Left kidney (tissue), 8 donors: Measurements from ENCODE around the gene SPPL3. TPM values are rescaled to one million over a fixed set of nuclear protein-coding genes. Genes with fewer than 3 reads are reported as not detected.
"Not testable (repeated sequence)": the region's sequence is repeated elsewhere in the genome, so short reads cannot be mapped to it uniquely, and the experiment has no call there.

Experiments
- DNase-seq: peaks from one replicate; pipeline ENCODE4 v3.0.0-alpha.2; 2013
- long read RNA-seq, 8 donors: transcript quantifications; one replicate each; lab custom pipeline, GENCODE V29; 2026
- polyA plus RNA-seq: library from polyadenylated mRNA; unstranded; fragments of 120-200 nt; gene quantifications from one replicate; pipeline ENCODE4 v1.2.1, GENCODE V29; 2013; ENCODE audit not compliant: insufficient read length

Gene SPPL3, protein sequence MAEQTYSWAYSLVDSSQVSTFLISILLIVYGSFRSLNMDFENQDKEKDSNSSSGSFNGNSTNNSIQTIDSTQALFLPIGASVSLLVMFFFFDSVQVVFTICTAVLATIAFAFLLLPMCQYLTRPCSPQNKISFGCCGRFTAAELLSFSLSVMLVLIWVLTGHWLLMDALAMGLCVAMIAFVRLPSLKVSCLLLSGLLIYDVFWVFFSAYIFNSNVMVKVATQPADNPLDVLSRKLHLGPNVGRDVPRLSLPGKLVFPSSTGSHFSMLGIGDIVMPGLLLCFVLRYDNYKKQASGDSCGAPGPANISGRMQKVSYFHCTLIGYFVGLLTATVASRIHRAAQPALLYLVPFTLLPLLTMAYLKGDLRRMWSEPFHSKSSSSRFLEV
- polyA plus RNA-seq: 86.5 TPM
- long read RNA-seq, donor 1, full-length matches to known transcripts: 22 of 28 reads
- long read RNA-seq, donor 1, partial matches to known transcripts: 6 of 28 reads
- long read RNA-seq, donor 1, other reads (novel, unspliced or antisense): 0 of 28 reads
- long read RNA-seq, donor 2, full-length matches to known transcripts: 27 of 27 reads
- long read RNA-seq, donor 2, partial matches to known transcripts: 0 of 27 reads
- long read RNA-seq, donor 2, other reads (novel, unspliced or antisense): 0 of 27 reads
- long read RNA-seq, donor 3, full-length matches to known transcripts: 15 of 15 reads
- long read RNA-seq, donor 3, partial matches to known transcripts: 0 of 15 reads
- long read RNA-seq, donor 3, other reads (novel, unspliced or antisense): 0 of 15 reads
- long read RNA-seq, donor 4: 0 reads
- long read RNA-seq, donor 5, full-length matches to known transcripts: 11 of 11 reads
- long read RNA-seq, donor 5, partial matches to known transcripts: 0 of 11 reads
- long read RNA-seq, donor 5, other reads (novel, unspliced or antisense): 0 of 11 reads
- long read RNA-seq, donor 6, full-length matches to known transcripts: 10 of 10 reads
- long read RNA-seq, donor 6, partial matches to known transcripts: 0 of 10 reads
- long read RNA-seq, donor 6, other reads (novel, unspliced or antisense): 0 of 10 reads
- long read RNA-seq, donor 7, full-length matches to known transcripts: 28 of 28 reads
- long read RNA-seq, donor 7, partial matches to known transcripts: 0 of 28 reads
- long read RNA-seq, donor 7, other reads (novel, unspliced or antisense): 0 of 28 reads
- long read RNA-seq, donor 8, full-length matches to known transcripts: 11 of 11 reads
- long read RNA-seq, donor 8, partial matches to known transcripts: 0 of 11 reads
- long read RNA-seq, donor 8, other reads (novel, unspliced or antisense): 0 of 11 reads

DNA sequence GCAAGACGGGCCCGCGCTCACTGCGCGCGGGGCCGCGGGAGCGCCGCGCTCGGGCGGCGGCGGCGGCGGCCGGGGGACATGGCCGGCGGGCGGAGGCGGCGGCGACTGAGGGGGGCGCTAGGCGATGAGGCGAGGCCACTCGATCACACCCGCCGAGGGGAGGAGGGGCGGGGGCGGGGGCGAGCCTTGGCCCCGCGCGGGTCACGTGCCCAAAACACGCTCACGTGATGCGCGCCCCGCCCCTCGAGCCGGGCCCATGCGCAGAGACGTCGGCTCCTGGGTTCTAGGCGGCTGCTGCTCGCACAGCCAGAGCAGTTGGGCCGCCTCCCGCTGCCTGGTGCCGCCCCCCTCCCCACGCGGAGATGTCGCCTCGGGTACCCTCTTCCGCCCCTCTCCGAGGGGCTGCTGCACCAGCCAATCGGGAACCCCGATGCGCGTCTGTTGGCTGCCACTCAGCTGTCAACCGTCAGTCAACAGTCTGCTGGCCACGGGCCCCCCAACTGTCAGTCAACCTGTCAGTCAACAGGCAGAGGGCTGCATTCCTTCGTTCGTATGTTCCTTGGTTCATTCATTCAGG lies at the start of gene SPPL3:
SPPL3 (minus strand) TSS at position 162 of the 577 bp plus-strand sequence. CDS start 491 bp downstream, outside the sequence.
- peak; percentile 93 for DNase-seq

DNA sequence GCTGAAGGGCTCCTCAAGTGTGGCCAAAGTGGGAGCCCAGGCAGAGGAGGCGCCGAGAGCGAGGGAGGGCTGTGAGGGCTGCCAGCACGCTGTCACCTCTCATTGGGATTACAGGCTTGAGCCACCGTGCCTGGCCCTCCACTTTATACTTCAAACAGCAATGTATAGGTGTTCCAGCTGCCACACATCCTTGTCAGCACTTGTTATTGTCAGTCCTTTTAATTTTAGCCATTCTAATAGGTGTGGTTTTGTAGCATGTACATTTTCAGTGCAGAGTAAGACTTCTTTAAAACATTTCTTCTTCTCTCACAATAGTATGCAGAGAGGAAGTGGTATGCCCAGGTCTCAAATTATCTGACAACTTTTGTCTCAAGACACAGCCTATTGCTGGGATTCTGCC lies 46.6 kb upstream of the SPPL3 start:
- DNase-seq: no peak

DNA sequence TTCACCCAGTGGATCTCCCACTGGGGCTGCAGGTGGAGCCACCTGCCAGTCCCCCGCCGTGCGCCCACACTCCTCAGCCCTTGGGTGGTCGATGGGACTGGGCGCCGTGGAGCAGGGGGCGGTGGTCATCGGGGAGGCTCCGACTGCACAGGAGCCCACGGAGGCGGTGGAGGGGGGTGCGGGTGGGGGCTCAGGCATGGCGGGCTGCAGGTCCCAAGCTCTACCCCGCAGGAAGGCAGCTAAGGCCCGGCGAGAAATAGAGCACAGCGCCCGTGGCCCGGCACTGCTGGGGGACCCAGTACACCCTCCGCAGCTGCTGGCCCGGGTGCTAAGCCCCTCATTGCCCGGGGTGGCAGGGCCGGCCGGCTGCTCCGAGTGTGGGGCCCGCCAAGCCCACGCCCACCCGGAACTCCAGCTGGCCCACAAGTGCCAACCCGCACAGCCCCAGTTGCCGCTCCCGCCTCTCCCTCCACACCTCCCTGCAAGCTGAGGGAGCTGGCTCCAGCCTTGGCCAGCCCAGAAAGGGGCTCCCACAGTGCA lies 46.2 kb upstream of the SPPL3 start:
- DNase-seq: not testable (repeated sequence)

DNA sequence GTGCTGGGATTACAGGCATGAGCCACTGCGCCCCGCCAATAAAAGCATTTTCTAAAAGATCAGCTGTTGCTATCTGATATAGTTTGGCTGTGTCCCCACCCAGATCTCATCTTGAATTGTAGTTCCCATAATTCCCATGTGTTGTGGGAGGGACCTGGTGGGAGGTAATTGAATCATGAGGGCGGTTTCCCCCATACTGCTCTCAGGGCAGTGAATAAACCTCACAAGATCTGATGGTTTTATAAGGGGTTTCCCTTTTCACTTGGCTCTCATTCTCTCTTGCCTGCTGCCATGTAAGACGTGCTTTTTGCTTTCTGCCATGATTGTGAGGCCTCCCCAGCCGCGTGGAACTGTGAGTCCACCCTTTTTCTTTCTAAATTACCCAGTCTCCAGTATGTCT lies 41.4 kb upstream of the SPPL3 start:
- not testable (repeated sequence) for DNase-seq

DNA sequence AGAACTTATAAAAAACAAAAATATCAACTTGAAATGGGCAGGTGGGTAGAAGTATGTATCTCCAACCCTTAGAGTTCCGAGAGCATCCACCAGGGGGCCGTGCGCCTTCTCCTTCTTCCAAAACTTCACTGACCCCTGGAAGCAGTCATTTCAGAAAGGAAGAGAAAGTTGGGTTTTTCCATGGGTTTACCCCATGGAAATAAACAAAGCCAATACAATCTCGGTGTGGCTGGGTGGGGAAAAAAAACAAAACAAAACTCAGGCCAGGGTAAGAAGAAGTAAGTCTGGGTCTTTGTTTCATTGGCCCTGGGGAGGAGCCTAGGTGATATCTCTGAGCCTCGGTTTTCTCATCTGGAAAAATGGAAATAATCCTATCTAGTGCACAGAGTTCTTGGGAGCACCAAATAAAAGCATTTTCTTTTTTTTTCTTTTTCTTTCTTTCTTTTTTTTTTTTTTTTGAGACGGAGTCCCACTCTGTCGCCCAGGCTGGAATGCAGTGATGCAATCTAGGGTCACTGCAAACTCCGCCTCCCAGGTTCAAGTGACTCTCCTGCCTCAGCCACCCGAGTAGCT lies 40.6 kb upstream of the SPPL3 start:
- DNase-seq: peak; percentile 32

DNA sequence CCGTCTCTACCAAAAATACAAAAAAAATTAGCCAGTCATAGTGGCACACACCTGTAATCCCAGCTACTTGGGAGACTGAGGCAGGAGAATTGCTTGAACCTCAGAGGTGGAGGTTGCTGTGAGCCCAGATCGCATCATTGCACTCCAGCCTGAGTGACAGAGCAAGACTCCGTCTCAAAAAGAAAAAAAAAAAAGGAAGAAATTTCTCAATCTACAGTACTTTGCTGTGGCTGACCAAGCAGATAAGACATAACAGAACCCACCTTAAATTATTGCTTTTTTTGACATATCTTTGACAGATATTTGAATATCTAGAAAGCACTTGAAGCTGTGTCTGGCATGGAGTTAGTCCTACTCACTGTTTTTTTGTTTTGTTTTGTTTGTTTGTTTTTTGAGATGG lies 39.3 kb upstream of the SPPL3 start:
- DNase-seq: no peak

DNA sequence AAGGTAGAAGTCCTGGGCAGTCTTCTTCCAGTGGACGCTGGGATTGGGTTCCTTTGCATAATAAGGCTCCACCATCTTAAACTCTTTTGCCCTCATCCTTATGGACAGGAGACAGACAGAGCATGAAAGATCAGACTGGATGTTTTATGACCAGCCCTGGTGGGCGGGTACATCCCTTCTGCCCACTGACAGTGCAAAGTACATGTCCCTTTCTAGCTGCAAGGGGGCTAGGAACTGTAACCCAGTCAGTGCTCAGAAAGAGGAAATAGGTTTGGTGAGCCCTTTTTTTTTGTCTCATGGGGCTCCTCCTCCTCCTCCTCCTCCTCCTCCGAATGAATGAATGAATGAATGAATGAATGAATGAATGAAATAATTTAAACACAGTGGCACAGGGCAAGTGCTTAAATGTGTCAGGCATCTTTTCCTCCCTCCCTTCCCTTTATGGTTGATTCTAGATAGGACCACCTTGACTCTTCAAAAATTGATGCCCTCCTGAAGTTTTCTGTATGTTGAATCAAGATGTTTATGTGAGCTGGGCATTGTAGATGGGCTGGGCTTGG lies 37.8 kb upstream of the SPPL3 start:
- DNase-seq: no peak

DNA sequence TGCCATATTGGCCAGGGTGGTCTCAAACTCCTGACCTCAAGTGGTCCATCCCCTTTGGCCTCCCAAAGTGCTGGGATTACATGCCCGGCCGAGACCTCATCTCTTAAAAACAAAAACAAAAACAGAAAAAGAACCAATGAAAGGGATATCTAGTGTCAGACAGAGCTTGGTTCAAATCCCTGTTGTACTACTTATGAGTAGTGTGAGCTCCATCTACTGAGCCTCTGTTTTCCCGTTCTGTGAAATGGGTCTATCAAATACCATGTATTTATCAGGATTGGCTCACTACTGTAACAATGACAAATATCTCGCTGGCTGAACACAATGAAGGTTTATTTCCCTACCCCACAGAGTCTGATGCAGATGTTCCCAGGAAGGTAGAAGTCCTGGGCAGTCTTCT lies 37.3 kb upstream of the SPPL3 start:
- DNase-seq: no peak

DNA sequence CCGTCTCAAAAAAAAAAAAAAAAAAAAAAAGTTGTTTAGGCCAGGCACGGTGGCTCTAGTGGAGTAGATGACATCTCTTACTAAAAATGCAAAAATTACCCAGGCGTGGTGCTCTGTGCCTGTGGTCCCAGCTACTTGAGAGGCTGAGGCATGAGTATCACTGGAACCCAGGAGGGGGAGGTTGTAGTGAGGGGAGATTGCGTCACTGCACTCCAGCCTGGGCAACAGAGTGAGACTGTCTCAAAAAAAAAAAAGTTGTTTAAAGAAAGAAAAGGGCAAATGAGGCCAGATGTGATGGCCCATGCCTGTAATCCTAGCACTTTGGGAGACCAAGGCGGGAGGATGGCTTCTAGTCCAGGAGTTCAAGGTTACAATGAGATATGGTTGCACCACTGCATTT lies 36.6 kb upstream of the SPPL3 start:
- DNase-seq: no peak

DNA sequence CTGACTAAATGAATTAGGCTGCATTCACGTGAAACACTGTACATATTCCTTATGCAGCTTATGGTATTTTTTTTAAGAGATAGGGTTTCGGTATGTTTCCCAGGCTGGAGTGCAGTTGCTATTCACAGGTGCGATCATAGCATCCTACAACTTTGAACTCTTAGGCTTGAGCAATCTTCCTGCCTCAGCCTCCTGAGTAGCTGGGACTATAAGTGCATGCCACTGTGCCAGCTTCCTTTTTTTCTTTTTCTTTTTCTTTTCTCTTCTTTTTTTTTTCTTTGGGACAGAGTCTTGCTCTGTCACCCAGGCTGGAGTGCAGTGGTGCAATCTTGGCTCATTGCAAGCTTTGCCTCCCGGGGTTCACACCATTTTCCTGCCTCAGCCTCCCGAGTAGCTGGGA lies 35.8 kb upstream of the SPPL3 start:
- DNase-seq: no peak

DNA sequence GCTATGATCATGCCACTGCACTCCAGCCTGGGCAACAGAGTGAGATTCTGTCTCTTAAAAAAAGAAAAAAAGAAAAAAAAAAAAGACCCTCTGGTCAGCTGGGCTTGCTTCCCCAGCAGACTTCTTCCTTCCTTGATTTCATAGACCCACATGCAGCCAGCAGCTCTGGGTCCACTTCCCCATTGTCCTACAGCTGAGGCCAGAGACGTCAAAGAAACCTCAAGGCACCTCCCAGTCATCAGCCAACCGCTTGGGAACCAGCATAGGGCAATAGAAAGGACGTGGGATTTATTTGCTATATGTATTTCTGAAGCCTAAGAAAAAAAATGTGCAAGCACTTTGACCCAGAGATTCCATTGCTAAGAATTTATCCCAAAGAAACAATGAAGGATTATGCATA lies 35.4 kb upstream of the SPPL3 start:
- DNase-seq: no peak

DNA sequence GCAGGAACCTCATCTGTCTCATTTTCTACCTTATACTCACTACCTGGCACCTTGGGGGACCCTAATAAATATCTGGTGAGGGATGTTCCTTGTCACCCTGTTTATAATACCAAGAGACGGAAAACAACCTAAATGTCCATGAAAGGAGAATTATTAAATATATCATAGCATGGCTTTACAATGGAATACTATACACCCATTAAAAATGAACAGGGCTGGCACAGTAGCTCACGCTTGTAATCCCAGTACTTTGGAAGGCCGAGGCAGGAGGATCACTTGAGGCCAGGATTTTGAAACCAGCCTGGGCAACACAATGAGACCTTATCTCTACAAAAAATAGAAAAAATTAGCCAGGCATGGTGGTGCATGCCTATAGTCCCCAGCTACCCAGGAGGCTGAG lies 34.3 kb upstream of the SPPL3 start:
- DNase-seq: no peak

DNA sequence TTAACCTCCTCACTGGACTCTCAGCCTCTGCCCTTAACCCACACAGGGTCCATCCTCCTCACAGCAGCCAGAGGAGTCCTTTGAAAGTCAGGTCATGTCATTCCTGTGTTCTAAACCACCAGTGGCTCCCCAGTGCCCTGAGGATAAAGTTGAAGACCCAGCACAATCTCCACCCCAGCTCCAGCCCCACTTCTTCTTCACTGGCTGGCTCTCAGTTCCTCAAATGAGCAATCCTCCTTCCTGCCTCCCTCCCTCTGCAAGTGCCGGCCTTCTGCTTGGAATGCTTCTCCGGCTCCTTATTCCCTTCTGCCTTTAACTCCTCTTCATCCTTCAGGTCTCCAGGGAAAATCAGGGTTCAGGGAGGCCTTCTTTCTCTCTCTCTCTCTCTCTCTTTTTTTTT lies 32.0 kb upstream of the SPPL3 start:
- no peak for DNase-seq

DNA sequence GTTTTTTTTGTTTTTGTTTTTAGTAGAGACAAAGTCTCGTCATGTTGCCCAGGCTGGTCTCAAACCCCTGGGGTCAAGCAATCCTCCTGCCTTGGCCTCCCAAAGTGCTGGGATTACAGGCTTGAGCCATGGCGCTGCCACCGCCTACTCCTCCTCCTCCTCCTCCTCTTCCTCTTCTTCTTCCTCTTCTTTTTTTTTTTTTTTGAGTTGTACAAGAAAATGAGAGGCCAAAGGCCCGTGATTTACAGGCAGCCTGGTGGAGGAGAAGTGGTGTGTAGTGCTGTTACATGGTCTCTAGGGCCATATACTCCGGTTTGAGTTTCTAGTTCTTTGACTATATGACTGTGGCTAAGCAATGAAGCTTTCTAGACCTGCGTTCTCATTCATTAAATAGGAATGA lies 29.6 kb upstream of the SPPL3 start:
- DNase-seq: no peak

DNA sequence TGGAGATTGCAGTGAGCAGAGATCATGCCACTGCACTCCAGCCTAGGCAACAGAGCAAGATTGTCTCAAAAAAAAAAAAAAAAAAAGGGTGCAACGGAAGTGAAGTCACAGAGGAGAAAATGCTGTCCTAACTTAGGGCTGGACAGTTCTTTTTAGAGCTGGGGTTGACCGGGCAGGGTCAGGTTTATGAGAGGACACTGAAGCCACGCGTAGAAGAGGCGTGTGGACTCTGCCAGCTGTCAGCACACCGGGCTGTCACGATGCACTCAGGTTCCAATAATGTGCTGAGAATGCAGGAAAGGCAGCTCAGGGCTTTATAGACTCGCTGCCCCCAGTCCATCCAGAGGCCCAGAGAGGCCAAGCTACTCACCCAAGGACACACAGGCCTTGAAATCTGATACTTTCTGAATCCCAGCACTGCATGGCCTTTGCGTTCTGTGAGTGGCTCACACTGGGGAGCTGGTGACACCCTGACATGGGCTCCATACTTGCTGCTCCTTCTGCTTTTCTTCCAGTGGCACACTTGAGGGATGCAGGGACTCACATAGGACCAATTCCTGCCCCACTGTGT lies 28.9 kb upstream of the SPPL3 start:
- no peak for DNase-seq

DNA sequence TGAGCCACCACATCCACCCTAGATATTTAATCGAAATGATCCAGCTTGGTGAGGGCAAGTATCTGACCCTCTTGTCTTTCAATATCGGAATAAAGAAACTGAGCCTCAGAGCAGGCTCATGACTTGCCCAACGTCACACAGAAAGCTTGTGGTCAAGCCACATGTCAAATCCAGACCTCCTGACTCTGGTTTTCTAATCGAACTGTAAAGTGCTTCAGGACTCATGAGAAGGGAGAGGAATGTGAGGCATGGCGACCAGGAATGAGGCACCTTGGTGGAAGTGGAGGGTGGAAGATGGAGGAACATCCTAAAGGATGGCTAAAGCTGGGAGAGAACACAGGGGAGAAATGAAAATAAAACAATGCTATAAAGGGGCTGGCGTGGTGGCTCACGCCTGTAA lies 27.9 kb upstream of the SPPL3 start:
- DNase-seq: no peak

DNA sequence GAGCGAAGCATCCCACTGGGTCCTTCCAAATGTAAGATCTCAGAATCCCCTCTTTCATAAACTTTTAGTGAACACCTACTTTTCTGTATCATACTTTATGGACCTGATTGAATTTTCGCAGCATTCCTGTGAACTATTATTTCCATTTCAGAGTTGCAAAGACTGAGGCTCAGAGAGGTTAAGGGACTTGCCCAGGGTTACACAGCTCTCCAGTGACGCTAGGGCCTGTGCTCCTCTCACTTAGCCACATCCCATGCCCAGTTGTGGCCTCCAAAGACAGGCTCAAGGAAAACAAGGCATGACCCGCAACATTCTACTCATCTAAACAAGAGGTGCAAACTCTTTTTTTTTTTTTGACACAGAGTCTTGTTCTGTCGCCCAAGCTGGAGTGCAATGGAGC lies 25.9 kb upstream of the SPPL3 start:
- DNase-seq: no peak

DNA sequence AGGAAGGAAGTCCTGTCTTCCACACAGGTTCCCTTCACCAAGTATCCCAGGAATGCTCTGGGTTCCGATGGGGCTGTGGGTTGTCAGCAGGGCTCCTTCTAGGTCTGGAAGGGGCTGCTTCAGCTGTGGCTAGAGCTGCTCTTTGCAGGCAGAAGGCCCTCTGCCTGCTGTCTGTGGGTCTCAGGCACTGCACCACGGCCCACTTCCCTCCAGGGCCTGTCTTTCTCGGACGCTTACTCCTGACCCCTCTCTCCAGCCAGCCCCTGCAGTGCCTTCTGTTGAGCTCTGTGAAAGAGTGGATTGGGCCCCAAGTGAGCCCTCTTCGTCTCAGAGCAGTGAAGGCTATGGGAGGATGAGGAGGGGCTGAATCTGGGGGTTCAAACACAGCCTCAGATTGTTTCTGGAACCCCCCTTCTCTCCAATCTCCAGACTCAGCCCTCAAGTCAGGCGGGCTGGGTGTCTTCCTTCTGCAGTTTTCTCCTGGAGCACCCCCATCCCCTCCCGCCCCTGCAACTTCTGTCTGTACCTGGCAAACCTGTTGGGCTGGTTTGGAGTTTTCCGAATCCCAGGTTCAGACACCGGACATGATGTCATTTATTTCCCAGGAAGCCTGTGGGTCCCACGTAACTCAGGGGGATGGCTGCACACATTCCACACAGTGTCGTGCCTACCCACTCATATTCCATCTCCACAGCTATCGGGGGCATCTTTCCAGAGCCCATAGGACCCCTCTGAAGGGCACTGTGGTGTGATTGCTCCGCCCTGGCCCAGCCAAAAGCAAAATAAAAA lies 24.9 kb upstream of the SPPL3 start:
- peak; percentile 61 for DNase-seq

DNA sequence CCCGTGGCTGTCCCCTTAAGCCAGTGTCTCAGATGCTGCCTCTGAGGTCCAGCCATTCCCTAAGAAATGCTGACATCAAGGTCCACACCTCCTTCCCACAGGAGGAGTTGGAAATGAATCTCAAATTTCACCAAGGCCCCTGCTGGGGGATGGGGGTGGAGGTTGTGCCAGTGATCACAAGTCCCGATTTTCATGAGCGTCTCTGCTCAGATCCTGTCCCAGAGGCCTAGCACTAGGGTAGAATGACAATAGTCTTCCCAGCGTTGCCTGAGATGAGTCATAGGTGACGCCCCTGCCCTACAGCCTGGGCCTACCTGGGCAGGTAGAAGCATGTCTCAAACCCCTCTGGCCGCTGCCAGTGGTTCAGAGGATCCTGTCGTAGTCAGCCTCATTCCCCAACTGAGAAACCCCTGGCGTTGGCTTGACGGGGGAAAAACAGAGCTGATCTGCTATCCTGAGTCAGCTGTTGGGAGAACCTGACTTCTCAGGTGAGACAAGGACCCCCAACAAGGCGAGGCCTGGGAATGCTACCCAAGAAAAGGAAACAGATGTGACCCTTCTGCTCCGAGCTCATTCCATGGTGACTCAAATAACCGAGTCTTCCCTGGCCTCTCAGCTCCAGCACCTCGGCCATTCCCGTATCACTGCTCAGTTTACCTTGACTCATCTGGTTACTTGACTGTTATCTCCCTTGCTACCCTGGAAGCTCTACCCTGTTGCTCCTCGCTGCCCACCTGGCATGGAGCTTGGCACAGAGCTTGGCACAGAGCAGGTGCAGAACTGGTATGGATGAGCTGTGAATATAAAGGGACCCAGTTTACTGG lies 21.8 kb upstream of the SPPL3 start:
- DNase-seq: no peak
